ENCODE measurements around the gene IDI1.

DNA sequence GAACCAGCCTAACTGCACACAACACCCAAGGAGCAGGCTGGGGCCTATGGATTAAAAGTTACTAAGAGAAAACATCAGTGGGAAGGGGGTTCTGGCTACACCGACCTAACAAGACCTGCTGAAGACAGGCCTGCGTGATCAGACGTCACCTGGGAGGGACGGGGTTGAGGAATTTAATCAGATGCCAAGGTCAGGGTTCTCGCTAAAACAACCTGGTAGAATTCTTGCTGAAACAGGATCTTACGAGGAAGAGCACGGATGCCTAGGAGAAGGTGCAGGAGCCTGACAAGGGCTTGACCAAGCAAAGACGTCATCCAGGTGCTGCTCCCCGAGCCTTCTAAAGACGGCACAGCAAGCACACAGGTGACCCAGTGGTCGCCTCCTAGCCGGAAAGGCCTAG is 24.8 kb downstream of the IDI1 start:
- TF ChIP-seq, protein P1, sequence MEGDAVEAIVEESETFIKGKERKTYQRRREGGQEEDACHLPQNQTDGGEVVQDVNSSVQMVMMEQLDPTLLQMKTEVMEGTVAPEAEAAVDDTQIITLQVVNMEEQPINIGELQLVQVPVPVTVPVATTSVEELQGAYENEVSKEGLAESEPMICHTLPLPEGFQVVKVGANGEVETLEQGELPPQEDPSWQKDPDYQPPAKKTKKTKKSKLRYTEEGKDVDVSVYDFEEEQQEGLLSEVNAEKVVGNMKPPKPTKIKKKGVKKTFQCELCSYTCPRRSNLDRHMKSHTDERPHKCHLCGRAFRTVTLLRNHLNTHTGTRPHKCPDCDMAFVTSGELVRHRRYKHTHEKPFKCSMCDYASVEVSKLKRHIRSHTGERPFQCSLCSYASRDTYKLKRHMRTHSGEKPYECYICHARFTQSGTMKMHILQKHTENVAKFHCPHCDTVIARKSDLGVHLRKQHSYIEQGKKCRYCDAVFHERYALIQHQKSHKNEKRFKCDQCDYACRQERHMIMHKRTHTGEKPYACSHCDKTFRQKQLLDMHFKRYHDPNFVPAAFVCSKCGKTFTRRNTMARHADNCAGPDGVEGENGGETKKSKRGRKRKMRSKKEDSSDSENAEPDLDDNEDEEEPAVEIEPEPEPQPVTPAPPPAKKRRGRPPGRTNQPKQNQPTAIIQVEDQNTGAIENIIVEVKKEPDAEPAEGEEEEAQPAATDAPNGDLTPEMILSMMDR (conservative IDR thresholded peaks at IDR 0.05; ENCODE audit: low read depth, low read length), result no peak
- no peak for TF ChIP-seq RFX5 (IDR thresholded peaks at IDR 0.05; ENCODE audit: low read depth, low read length)
- TF ChIP-seq CEBPB (IDR thresholded peaks at IDR 0.05; ENCODE audit: low read depth, low read length), result no peak
- TF ChIP-seq, protein P2, sequence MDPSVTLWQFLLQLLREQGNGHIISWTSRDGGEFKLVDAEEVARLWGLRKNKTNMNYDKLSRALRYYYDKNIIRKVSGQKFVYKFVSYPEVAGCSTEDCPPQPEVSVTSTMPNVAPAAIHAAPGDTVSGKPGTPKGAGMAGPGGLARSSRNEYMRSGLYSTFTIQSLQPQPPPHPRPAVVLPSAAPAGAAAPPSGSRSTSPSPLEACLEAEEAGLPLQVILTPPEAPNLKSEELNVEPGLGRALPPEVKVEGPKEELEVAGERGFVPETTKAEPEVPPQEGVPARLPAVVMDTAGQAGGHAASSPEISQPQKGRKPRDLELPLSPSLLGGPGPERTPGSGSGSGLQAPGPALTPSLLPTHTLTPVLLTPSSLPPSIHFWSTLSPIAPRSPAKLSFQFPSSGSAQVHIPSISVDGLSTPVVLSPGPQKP (IDR thresholded peaks at IDR 0.05; ENCODE audit: borderline replicate concordance, low read depth, low read length), result no peak
- no peak for TF ChIP-seq POLR2A (IDR thresholded peaks at IDR 0.05; ENCODE audit: low read depth, low read length)
- no peak for TF ChIP-seq SMC3 (IDR thresholded peaks at IDR 0.05; ENCODE audit: low read depth, low read length)
- no peak for TF ChIP-seq MXI1 (IDR thresholded peaks at IDR 0.05; ENCODE audit: borderline replicate concordance, low read depth, low read length)
- TF ChIP-seq MAZ (IDR thresholded peaks at IDR 0.05; ENCODE audit: borderline replicate concordance, low read depth, low read length), result no peak
- TF ChIP-seq, protein P3, sequence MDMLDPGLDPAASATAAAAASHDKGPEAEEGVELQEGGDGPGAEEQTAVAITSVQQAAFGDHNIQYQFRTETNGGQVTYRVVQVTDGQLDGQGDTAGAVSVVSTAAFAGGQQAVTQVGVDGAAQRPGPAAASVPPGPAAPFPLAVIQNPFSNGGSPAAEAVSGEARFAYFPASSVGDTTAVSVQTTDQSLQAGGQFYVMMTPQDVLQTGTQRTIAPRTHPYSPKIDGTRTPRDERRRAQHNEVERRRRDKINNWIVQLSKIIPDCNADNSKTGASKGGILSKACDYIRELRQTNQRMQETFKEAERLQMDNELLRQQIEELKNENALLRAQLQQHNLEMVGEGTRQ (IDR thresholded peaks at IDR 0.05; ENCODE audit: low read depth, low read length), result no peak
- TF ChIP-seq BHLHE40 (IDR thresholded peaks at IDR 0.05; ENCODE audit: low read depth, low read length), result no peak
- TF ChIP-seq RCOR1 (IDR thresholded peaks at IDR 0.05; ENCODE audit: insufficient replicate concordance, low read length), result no peak
- no peak for TF ChIP-seq NFE2L2 (IDR thresholded peaks at IDR 0.05; ENCODE audit: low read depth, low read length)
- TF ChIP-seq MAFK (IDR thresholded peaks at IDR 0.05; ENCODE audit: low read depth, low read length), result no peak
